Esophagus muscularis mucosa (tissue), 4 donors: ENCODE measurements around the gene AGPS. TPM values are rescaled to one million over a fixed set of nuclear protein-coding genes. Genes with fewer than 3 reads are reported as not detected.
"Not testable (repeated sequence)": the region's sequence is repeated elsewhere in the genome, so short reads cannot be mapped to it uniquely, and the experiment has no call there.

ENCODE experiments used
- DNase-seq: peaks from one replicate; pipeline ENCODE4 v3.0.0-alpha.2; 2017; ENCODE audit errors: extremely low spot score
- H3K27ac ChIP-seq, 4 donors: fragments of 200-600 bp; sonication (generic); replicated peaks in 1 of 4; 1 replicate in 3 of 4; 2 replicates in 1 of 4; pipeline ENCODE4 v1.5.1; 2016 to 2019; ENCODE audit warnings: mild to moderate bottlenecking in 1 of 4
- H3K27me3 ChIP-seq, 4 donors: fragments of 200-600 bp; sonication (generic); one replicate each; pipeline versions ENCODE4 v1.5.1 to v1.6.0; 2016 to 2019
- H3K36me3 ChIP-seq, 4 donors: fragments of 200-600 bp; sonication (generic); one replicate each; pipeline ENCODE4 v1.5.1; 2016 to 2019
- H3K4me1 ChIP-seq, 4 donors: fragments of 200-600 bp; sonication (generic); one replicate each; pipeline ENCODE4 v1.5.1; 2016 to 2019
- H3K4me3 ChIP-seq, 4 donors: fragments of 200-600 bp; sonication (generic); 1 replicate in 2 of 4; 2 replicates in 2 of 4; pipeline ENCODE4 v1.5.1; 2016 to 2019; ENCODE audit warnings: mild to moderate bottlenecking in 4 of 4, moderate library complexity in 1 of 4
- H3K9me3 ChIP-seq, 4 donors: fragments of 200-600 bp; sonication (generic); 1 replicate in 3 of 4; 2 replicates in 1 of 4; pipeline ENCODE4 v1.5.1; 2016 to 2019
- EP300 ChIP-seq: sonication (generic); formaldehyde crosslinking; IDR thresholded peaks from one replicate; pipeline ENCODE4 v1.6.1; 2017; ENCODE audit warnings: antibody characterized with exemption
- POLR2A ChIP-seq: fragments of 450-650 bp; IDR thresholded peaks from one replicate; pipeline ENCODE4 v1.6.1; 2017; ENCODE audit warnings: antibody characterized with exemption, moderate library complexity, mild to moderate bottlenecking, low read depth
- POLR2AphosphoS5 ChIP-seq, 2 donors: sonication (generic); formaldehyde crosslinking; IDR thresholded peaks; one replicate each; pipeline ENCODE4 v1.6.1; 2017; ENCODE audit warnings: antibody characterized with exemption in 2 of 2
- WGBS: methylation state at CpG from one replicate; pipeline ENCODE4 v1.1.5; 2018; 5-methylcytosine and 5-hydroxymethylcytosine counted together
- intact Hi-C: fragments of 100-400 bp; cut with DNase I; formaldehyde crosslinking; loops from one replicate; pipeline ENCODE4 v1.15.1; 2023
- total RNA-seq, 4 donors: library from RNA; depleted of rRNA; stranded (reverse); fragments of >200 nt; gene quantifications; one replicate each; pipeline versions ENCODE4 v1.1.0 to v1.2.1, GENCODE V29; 2016
- TF ChIP-seq, protein P1 (sequence below), 3 experiments: fragments of 200-600 bp in 2 of 3; fragments of 450-650 bp in 1 of 3; sonication (generic) in 2 of 3; IDR thresholded peaks; one replicate each; pipeline ENCODE4 v1.5.1; 2017 to 2019; ENCODE audit warnings: antibody characterized with exemption in 3 of 3, mild to moderate bottlenecking in 2 of 3, moderate library complexity in 1 of 3

Gene AGPS
- total RNA-seq, 4 donors from 2014 or later = 26.3 to 46.1 (median 37.0) TPM

DNA sequence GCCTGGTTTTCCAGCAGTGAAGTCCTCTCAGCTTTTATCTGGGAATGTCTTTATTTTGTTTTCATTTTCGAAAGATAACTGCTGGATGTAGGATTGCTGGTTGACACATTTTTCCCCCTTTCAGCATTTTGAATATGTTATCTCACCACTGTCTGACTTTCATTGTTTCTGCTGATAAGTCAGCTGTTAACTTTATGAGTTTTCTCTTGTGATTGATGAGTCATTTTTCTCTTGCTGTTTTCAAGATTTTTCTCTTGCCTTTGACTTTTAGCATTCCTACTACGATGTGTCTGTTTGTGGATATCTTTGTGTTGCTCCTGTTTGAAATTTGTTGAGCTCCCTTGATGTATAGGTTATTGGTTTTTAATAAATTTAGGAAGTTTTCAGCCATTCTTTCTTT, 85.5 kb downstream of the AGPS start:
- intact Hi-C loops = no loop called here

DNA sequence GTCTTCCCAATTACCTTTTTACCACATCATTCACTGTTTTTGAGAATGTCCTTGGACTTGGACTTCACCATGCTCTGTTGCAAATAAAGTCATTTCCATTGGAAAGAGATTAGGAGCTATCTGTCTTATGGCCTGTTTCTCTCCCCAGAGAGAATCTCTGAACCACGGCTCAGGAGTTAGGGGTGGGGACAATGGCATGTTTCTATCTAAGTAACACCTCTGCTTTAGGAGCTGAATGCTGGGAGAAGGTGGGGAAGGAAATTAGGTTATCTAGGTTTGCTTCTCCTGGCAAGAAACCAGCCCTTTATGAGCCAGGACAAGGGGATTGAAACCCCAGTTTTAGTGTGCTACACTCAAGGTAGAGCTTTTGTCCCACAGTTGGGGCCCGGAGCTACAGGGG, 86.3 kb downstream of the AGPS start:
- WGBS = 92% methylated on average over 2 of the region's 2 CpGs
- TF ChIP-seq POLR2AphosphoS5 (IDR thresholded peaks at IDR 0.05) (no peak), POLR2A (no peak), EP300 (no peak)
- TF ChIP-seq, protein P1, sequence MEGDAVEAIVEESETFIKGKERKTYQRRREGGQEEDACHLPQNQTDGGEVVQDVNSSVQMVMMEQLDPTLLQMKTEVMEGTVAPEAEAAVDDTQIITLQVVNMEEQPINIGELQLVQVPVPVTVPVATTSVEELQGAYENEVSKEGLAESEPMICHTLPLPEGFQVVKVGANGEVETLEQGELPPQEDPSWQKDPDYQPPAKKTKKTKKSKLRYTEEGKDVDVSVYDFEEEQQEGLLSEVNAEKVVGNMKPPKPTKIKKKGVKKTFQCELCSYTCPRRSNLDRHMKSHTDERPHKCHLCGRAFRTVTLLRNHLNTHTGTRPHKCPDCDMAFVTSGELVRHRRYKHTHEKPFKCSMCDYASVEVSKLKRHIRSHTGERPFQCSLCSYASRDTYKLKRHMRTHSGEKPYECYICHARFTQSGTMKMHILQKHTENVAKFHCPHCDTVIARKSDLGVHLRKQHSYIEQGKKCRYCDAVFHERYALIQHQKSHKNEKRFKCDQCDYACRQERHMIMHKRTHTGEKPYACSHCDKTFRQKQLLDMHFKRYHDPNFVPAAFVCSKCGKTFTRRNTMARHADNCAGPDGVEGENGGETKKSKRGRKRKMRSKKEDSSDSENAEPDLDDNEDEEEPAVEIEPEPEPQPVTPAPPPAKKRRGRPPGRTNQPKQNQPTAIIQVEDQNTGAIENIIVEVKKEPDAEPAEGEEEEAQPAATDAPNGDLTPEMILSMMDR (IDR thresholded peaks at IDR 0.05) = no peak
- H3K4me3 ChIP-seq = no peak overlapping the region
- H3K9me3 ChIP-seq = no peaks in the 10 kb centered on the region
- no peak for DNase-seq
- intact Hi-C loops = no loop called here
- peaks cover 0 to 12% (median 0%) of the 10 kb centered on the region in 4 donors for H3K36me3 ChIP-seq
- H3K27ac ChIP-seq = no peak overlapping the region
- no peaks in the 10 kb centered on the region for H3K27me3 ChIP-seq
- H3K4me1 ChIP-seq = peaks cover 0 to 6% (median 0%) of the 10 kb centered on the region in 4 donors

More for the DNA sequence above, 85.5 kb downstream of the AGPS start:
- no peaks in the 10 kb centered on the region for H3K9me3 ChIP-seq
- TF ChIP-seq POLR2A = no peak
- TF ChIP-seq, protein P1 (IDR thresholded peaks at IDR 0.05) = no peak
- no peak for TF ChIP-seq POLR2AphosphoS5 (IDR thresholded peaks at IDR 0.05)
- TF ChIP-seq EP300 = no peak
- H3K27ac ChIP-seq = no peak overlapping the region
- peaks cover 0 to 6% (median 0%) of the 10 kb centered on the region in 4 donors for H3K4me1 ChIP-seq
- H3K27me3 ChIP-seq = no peaks in the 10 kb centered on the region
- 97% methylated on average over 2 of the region's 2 CpGs for WGBS
- H3K4me3 ChIP-seq = no peak overlapping the region
- no peak for DNase-seq
- H3K36me3 ChIP-seq = peaks cover 0 to 12% (median 0%) of the 10 kb centered on the region in 4 donors

DNA sequence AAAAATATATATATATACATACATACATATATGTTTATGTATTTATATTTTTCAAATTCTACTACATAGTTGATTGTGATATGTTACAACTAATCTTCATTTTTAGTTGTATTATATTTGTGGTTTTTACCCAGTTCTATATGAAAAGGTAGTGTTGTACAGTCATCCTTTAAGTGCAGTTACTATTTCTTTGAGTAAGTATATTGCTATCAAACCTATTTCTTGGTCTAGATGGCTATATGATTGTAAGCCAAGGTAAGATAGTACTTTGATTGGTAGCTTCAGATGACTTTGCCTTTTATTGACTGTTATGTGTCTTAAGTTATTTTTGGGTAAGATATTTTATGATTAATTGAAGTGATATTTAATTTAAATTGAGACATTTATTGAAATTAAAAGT, 89.6 kb downstream of the AGPS start:
- Histone ChIP-seq H3K27me3 (no peaks in the 10 kb centered on the region), H3K27ac (no peak overlapping the region), H3K9me3 (no peaks in the 10 kb centered on the region), H3K4me1 (no peaks in the 10 kb centered on the region), H3K36me3 (peaks cover 0 to 15% (median 10%) of the 10 kb centered on the region in 4 donors), H3K4me3 (no peak overlapping the region)
- TF ChIP-seq EP300 = no peak
- TF ChIP-seq POLR2AphosphoS5 (IDR thresholded peaks at IDR 0.05) = no peak
- no peak for TF ChIP-seq POLR2A
- TF ChIP-seq, protein P1 (IDR thresholded peaks at IDR 0.05) = no peak
- DNase-seq = no peak
- intact Hi-C loops = loop anchor here (10.0 kb wide), 1 partner anchor 123 kb away; no protein-coding TSS in a partner anchor

DNA sequence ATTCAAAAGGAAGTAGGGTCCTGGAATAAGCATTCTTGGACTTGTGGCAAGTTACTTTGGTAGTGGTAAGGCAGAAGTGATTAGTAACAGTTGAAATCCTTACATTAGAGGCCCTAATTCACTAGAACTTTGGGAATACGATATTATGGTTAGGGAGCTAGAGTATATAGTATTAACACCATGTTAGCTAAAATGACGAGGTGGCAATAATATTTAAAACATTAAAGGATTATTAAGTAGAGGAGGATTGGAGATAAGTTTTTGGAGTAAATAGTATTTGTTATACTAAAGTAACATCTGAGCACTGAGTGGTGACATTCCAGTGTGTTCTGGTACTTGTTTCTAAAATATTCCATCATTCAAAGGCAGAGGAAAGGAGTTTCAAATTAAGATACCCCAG, 91.0 kb downstream of the AGPS start:
- Histone ChIP-seq H3K27me3 (no peaks in the 10 kb centered on the region), H3K9me3 (no peaks in the 10 kb centered on the region), H3K36me3 (peaks cover 0 to 15% (median 10%) of the 10 kb centered on the region in 4 donors), H3K27ac (no peak overlapping the region), H3K4me1 (no peaks in the 10 kb centered on the region), H3K4me3 (no peak overlapping the region)
- 93% methylated on average over 2 of the region's 2 CpGs for WGBS
- no peak for TF ChIP-seq POLR2A
- intact Hi-C loops = loop anchor here (10.0 kb wide), 1 partner anchor 121 kb away; no protein-coding TSS in a partner anchor
- no peak for DNase-seq

DNA sequence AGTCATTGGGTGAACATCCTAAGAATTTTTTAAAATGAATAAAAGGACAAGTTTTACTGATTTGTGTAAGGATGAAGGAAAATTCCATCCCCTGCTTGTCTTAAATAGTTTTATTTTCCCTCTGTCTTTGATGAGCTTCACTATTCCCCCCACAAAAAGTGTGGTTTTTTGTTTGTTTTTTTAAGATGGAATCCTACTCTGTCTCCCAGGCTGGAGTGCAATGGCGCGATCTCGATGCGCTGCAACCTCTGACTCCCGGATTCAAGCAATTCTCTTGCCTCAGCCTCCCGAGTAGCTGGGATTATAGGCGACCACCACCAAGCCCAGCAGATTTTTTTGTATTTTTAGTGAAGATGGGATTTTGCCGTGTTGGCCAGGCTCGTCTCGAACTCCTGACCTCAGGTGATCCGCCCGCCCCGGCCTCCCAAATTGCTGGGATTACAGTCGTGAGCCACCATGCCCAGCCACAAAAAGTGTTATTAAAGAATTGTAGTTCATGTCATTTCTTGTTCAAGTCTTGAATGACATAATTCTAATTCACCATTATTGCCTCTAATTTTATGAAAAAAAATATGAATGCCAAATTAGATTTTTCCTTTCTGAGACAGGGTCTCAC, 91.7 kb downstream of the AGPS start:
- Histone ChIP-seq H3K9me3 (no peaks in the 10 kb centered on the region), H3K27me3 (no peaks in the 10 kb centered on the region), H3K36me3 (peaks cover 0 to 11% (median 10%) of the 10 kb centered on the region in 4 donors), H3K4me1 (no peaks in the 10 kb centered on the region), H3K27ac (no peak overlapping the region), H3K4me3 (no peak overlapping the region)
- DNase-seq = no peak
- intact Hi-C loops = loop anchor here (10.0 kb wide), 1 partner anchor 121 kb away; no protein-coding TSS in a partner anchor
- TF ChIP-seq POLR2A (no peak), POLR2AphosphoS5 (IDR thresholded peaks at IDR 0.05) (no peak), EP300 (no peak)
- TF ChIP-seq, protein P1 (IDR thresholded peaks at IDR 0.05) = no peak
- WGBS = 98% methylated on average over 14 of the region's 14 CpGs

DNA sequence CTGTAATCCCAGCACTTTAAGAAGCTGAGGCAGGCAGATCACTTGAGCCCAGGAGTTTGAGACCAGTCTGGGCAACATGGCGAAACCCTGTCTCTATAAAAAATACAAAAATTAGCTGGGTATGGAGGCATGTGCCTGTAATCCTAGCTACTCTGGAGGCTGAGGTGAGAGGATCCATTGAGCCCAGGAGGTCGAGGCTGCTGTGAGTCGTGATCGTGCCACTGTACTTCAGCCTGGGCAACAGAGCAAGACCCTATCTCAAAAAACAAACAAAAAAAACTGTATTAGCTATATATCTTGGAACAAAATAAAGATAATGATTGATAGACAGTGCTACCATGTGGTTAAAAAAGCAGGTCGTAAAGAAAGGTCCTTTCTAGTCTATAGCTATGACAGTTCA, 93.1 kb downstream of the AGPS start:
- not testable (repeated sequence) for H3K27me3 ChIP-seq, DNase-seq, H3K9me3 ChIP-seq, H3K4me1 ChIP-seq, H3K4me3 ChIP-seq, H3K27ac ChIP-seq
- intact Hi-C loops = loop anchor here (10.0 kb wide), 1 partner anchor 119 kb away; no protein-coding TSS in a partner anchor
- H3K36me3 ChIP-seq = peaks cover 0 to 11% (median 10%) of the 10 kb centered on the region in 4 donors
- WGBS = 98% methylated on average over 5 of the region's 5 CpGs
